ENCODE data around the gene WDR87. TPM values are rescaled to one million over a fixed set of nuclear protein-coding genes. Genes with fewer than 3 reads are reported as not detected.

WDR87 gene
- under 1 TPM in 10 of 12 donors, not detected in 2; 0.06 to 0.34 (median 0.15) TPM for polyA plus RNA-seq (ENCODE audit: insufficient read length in 12 of 12)
- long read RNA-seq, donor 1 = 0 reads
- long read RNA-seq, donor 2 = 0 reads
- long read RNA-seq, donor 3 = 0 reads
- long read RNA-seq, donor 4 = 0 reads
- long read RNA-seq, donor 5 = 0 reads
- long read RNA-seq, donor 6 = 0 reads
- long read RNA-seq, donor 7 = 0 reads
- long read RNA-seq, donor 8 = 0 reads
- long read RNA-seq, donor 9 = 0 reads
- long read RNA-seq, donor 10 = 0 reads
- long read RNA-seq, donor 11 = 0 reads

DNA sequence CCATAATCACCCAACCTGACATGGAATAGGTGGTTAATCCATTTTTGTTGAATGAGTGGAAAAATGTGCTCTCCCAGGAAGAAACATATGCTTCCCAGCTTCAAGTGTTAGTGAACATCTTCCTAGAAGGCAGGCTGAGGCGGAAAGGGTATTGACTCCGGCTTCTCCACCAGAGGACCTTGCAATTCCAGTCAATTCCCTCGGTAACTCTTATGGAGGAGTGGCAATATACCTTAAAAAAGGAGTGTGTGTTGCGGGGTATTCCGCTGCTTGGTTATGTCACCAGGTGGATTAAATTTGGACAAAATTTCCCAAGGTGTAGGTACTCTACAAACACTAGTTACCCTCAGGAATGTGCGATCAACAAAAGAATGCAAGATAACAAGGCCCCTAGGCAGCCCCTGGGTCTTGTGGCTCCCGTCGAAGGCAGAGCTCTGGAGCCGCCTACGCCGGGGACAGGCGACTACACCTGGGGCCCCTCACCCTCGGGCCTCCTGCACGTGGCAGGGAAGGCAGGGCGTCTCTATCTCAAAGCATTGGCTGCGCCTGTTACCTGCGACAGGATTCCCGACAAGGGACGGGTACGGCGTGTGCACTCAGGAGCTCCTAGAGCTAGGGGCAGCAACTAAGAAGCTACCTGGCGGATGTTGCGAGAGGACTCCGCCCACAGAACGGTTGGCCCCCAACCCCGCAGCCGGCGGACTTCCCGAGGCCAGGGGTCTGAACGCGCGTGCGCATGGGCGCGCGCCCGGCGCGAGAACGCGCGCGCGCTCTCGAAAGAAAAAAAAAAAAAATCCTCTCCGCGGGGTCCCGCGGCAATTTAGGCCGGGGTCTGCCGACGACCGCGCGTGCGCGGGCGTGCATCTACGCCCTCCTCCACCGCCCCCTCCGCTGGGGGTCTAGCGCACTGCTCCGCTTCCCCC is at the start of gene WDR87:
WDR87 (minus strand) TSS at position 649 of the 923 bp plus-strand sequence. CDS start 8,355 bp downstream, outside the sequence.
- DNase-seq = no peak

DNA sequence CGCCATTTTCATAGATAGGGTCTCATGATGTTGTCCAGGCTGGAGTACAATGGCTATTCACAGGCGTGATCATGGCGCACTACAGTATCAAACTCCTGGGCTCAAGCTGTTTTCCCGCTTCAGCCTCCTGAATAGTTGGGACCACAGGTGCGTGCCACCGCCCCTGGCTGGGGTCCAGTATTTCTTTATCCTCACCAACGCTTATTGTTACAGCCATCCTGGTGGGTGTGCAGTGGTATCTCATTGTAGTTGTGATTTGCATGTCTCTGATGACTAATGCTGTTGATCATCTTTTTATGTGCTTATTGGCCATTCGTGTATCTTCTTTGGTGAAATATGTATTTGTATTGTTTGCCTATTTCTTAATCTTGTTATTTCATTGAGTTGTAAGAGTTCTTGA is 49.6 kb upstream of the WDR87 start:
- no peak for DNase-seq

DNA sequence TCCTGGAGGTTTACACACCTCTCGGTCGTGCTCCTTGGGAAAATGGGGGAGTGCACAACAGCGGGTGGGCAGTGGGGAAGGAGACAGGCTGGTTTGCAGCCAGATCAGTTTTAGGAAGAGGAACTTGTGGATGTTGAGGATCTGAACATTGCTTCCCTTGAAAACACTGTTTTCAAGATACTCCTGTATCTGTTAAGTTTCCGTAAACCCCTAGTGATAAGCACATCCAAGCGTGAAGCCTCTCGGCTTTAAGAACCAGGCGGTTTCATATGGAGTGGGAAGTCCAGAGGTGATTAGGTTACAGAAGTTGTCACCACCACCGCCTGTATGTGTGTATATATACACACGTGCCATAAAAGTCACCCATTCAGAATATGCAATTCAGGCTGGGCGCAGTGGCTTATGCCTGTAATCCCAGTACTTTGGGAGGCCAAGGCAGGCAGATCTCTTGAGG is 48.1 kb upstream of the WDR87 start:
- no peak for DNase-seq

DNA sequence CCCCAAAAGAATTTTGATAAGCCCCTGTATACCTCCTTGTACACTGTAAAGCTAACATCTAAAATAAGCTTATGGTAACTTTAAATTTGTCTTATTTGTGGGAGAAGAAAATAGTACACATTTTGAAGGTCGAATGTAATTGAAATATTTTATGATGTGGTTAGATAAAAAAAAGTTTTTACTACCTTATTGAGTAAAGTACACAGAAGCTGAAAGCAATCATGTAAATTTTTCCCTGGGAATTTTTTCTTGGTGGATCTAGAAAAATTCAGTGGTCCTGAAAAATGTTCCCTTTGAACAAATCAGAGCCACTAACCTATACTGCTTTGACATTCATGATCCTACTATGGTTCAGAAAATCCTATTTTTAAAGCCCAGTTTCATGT is 47.5 kb upstream of the WDR87 start:
- DNase-seq = no peak

DNA sequence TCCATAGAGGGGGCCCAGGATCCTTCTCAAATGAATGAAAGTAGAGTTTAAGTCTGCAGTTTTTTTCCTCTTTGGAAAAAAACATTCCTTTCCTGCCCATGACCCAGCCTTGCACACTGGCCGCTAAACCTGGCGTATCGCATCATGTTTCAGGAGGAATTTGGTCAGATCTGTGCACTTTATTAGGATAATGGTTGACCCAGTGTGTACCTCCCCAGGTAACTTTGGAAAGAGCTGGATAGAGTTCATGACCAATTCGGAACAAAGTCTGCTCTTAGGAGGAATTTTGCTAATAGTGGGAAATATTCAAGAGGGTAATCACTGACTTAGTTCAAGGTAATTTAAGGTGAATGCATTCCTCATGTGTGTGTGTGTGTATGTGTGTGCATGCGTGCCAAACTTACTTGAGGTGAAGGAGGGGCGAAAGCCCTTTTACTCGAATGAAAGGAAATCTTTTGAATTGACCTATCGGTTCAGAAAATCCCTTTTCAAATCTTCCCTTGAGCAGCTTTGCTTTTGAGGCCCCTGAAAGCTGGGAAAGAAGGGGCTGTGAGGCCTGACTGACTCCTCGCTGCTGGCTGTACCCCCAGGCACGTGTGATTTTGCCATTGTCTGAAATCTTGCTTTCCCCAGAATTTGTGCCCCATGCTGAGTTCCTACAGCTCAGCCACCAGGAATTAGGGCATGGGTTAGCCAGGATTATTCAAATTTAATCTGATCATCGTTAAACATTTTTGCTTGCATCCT is 47.0 kb upstream of the WDR87 start:
- no peak for DNase-seq

DNA sequence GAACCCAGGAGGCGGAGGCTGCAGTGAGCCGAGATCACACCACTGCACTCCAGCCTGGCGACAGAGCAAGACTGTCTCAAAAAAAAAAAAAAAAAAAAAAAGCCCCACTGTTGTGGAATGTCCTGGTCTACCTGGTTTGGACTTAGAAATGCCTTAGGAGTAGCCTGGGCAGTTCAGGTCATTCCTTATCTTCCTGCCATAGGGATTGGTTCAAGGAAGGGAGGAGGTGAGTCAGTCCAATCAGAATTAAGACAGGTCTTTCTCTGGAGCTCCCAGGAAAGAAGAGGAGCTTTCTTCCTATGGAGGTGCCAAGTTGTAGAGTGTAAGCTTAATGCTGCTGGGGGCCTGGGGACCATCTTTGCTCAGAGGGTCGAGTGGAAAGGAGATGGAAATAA is 45.4 kb upstream of the WDR87 start:
- DNase-seq = no peak

DNA sequence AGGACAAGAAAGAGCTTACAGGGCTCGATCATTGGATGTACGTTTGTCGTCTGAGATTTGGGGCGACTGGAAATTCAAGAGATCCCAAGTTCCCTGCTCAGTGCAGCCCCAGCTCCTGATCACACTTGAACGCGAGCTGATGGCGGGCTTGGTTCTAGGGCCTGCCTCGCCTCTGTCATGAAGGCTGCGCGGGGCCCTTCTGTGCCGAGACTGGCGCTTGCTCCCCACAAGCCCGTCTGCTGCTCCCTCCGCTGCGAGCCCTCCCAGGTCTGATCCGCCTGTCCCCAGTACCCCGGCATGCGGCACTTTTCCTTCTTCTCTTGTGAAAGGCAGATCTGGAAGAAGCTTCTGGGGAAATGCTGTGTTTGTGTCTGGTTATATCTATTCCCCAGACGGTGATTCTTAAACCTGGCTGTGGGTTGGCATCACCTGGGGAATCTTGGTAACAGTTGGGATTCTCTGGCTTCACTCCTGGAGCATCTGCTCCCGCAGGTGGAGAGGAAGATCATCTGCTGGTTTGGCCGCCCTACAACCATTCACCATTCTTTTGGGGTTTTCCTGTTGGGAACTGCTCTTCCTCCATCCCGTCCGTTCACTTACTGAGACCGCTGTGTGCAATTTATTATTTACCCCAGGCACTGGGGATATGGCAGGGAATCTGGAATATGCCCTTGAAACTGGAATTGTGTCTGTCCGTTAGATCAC is 44.2 kb upstream of the WDR87 start:
- no peak for DNase-seq

DNA sequence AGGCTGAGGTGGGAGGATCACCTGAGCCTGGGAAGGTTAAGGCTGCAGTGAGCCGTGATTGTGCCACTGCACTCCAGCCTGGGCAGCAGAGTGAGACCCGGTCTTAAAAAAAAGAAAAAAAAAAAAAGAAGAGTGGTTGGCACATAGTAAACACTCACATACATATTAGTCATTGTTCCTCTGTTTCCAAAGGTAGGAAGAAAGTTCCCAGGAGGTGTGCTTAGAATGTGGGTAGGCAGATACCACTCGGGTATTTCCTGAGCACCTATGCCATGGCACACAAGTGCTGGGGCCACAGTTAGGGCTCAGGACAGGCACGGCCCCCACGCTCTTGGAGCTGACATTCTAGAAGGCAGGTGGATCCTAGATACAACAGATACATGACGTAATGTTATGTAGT is 42.0 kb upstream of the WDR87 start:
- no peak for DNase-seq

DNA sequence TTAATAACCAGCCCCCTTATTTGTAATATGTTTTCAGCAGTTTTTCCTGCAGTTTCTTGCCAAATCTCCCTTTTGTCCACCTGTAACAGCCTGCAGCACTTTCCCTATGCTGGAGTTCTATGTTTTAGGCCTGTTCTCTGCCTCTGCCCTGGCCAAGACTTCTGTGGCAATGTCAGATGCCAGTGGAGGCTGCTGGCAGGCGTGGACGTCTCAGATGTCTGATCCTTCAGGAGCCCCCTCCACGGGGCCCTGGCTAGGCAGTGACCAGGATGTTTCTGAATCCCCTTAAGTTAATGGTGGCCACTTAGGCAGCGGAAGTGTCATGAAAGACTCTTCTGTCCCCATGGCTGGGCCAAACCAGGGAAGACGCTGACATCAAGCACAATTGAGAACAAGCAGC is 41.4 kb upstream of the WDR87 start:
- DNase-seq = no peak

DNA sequence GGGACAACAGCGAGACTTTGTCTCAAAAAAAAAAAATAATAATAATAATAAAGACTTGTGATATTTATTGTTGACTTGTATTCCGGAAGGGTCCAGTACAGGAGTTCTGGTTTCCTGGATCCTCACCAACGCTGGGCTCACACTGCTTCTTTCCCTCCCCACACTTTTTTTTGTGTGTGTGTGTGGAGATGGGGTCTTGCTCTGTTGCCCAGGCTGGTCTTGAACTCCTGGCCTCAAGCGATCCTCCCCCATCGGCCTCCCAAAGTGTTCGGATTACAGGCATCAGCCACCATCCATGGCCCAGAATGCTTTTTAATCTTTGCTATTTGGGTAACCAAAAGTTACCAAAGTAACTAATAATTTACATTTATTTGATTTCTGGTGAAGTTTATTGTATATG is 39.7 kb upstream of the WDR87 start:
- DNase-seq = no peak

DNA sequence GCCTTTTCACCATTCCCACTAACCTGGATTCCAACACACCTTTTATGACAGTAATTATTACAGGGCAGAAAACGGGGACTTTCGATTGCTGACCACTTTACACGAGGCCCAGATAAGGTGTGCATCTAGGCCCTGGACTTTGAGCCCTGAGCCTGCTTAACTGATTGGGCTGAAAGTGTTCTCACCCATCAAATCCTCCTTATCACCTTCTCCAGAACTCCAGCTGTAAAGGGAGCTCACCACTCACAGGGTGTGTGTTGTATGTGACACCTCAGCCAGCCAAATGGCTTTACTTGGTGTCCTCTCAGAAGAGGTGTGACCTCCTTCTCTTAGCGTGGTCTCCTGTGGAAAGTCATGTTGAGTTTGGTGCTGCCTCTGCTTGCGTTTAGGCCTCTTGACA is 37.1 kb upstream of the WDR87 start:
- DNase-seq = no peak

DNA sequence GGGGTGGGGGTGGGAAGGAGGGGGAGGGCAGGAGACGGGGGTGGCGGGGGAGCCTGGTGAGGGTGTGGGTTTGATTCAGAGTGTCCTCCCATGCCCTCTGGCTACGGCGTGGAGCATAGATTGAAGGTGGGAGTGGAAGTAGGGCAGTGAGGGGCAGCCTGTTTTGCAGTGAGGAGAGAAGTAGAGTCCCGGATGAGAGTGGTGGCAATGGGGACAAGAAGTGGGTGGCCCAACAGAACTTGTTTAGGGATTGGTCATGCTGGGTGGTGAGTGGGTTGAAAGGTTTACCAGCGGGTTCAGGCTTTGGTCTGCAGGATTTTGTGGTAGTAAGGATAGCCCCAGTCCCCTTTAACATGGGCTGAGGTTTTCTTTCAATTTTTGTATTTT is 36.1 kb upstream of the WDR87 start:
- no peak for DNase-seq

DNA sequence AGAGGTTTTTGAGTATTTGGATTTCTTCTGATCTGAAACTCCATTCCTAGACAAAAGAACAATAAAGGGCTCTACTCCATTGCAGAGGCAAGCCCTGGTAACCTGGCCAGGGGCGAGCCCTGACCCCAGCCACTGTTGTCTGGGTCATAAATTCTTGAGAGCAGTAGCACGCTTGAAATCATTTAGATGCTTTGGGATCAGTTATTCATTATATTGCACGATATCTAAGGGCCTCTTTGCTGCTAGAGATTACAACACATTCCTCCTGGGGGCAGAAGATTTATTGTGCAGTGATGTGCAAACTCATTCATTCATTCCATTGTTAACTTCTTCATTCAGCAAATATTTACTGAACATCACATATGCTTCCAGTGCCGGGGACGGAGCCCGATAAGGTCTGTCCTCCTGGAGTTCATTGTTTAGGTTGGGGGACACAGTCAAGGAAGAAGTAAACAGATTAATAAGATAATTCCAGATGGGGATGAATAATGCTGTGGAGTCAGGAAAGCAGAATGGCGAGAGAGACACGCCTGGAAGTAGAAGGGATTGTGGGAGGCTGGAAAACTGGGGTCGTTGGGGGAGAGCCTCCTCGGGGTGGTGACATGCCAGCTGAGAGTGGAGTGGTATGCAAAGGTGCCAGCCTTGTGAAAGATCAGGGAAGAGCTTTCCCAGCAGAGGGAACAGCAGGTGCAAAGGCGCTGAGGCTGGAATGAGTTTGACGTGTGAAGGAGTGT is 35.6 kb upstream of the WDR87 start:
- DNase-seq = no peak

DNA sequence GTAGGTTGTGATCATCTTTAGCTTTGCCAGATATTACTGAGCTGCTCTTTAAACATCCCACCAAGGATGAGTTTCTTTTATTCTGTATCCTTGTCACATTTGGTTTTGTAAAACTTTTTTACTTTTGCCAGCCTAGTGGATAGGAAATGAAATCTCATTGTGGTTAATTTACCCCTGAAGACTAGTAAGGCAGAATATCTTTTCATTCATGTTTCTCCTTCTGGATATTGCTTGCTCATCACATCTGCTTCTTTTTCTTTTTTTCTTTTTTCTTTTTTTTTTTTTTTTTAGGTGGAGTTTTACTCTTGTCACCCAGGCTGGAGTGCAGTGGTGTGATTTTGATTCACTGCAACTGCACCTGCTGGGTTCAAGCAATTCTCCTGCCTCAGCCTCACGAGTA is 32.0 kb upstream of the WDR87 start:
- no peak for DNase-seq

DNA sequence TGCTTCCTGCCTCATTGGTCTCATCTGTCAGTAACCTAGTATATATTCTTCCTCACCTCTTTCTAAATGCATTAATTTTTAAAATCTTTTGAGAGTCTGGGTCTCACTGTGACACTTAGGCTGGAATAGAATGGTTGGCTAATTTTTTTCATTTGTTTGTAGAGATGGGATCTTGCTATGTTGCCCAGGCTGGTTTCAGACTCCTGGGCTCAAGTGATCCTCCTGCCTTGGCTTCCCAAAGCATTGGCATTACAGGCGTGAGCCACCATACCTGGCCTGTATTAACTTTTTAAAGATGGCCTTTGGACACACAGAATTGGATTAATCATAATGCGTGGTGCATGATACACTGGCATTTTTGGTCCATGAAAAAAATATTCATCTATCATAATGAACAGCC is 30.5 kb upstream of the WDR87 start:
- DNase-seq = no peak

DNA sequence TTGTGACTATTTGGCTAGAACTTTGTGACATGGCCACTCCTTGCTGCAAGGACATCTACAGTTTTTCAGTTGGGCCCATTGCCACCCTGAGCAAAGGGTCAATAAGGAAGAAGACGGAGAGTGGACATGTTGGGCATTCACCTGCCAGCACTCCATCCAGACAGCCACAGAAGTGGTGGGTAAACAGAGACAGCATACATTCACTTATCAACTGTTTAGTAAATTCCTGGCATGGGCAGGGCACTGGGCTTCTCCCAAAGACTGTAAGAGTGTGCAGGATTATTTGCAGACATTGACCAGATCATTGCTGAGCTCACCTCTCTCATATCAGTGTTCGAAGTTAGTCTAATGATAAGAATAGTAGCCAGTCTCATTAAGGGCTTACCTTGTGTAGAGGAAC is 29.8 kb upstream of the WDR87 start:
- no peak for DNase-seq

DNA sequence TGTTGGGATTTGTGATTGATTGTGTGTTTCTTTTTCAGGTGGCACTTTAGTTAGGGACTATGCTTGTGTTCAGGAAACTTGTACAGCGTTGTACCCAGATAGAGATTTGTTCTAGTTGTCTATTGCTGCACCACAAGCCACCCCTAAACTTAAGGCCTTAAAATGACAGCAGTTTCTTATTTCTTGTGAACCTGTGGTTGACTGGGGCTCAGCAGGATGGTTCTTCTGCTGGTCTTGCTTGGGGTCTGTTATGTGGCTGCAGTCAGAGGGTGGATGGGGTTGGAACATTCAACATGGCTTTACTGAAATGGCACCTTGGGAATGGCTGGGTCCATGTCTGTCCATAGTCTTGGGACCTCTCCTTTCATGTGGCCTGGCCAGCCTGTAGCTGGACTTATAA is 28.9 kb upstream of the WDR87 start:
- no peak for DNase-seq

DNA sequence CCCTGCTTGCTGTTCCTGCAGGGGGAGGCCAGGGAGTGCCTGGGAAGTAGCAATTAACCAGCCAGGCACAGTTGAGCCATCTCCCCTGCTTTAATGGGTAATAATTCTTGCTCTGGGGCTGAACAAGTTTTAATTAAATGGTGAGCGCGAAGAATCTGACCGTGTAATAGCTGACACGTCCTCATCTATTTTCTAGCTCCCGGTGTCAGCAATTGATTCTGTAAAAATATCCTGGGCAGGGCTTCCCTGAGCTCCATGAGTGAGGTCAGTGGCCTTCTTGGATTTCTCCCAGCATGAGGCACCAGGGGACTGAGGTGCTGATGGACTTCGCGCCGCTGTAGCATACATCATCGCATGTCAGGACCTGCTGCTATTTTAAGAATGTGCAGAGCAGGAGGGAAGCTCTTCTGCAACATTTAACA is 27.6 kb upstream of the WDR87 start:
- DNase-seq = peak; percentile 56

DNA sequence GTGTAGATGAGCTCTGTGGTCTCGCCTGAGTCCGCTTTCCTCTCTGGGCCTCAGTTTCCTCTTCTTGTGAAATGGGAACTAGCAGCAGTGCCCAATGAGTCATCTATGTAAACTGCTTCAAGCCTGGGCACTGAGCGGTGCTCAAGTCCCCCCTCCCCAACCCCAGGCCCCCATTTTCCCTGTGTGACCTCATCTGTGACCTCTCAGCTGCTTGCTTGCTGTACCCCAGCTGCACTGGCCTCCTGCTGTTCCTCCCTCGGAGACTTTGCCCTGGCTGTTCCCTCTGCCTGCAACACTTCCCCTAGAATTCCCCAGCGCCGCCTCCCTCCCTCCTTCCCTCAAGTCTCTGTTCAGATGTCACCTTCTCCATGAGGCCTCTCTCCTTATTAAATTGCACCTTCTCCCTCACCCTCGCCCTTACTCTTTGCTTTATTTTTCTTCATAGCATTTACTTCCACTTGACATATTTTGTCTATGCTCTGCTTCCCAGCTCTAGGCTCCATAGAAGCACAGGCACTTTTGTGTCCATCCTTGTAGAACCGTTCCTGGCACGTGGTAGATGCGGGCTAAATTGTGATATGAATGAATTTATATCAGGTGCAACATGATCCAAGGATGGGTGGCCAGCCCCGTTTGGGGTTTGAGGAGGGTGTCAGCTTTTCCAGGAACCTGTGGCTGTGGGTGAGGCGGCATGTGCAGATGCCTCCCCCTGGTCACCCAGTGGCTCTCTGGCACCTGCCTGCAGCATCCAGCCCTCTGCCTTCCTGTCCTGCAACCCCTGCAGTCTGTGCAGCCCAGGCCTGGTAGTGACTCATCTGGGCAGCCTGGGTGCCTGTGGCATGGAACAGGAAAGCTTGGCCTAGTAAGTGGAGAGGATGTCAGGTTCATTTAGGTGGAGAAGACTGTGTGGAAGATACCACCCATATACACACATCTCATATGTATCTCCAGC is 26.9 kb upstream of the WDR87 start:
- DNase-seq = no peak

Data from muscle of arm (tissue), 14 donors.